Measurements from ENCODE around the gene RBM20.
"Not testable (repeated sequence)": the region's sequence is repeated elsewhere in the genome, so short reads cannot be mapped to it uniquely, and the experiment has no call there.

RBM20 gene

DNA sequence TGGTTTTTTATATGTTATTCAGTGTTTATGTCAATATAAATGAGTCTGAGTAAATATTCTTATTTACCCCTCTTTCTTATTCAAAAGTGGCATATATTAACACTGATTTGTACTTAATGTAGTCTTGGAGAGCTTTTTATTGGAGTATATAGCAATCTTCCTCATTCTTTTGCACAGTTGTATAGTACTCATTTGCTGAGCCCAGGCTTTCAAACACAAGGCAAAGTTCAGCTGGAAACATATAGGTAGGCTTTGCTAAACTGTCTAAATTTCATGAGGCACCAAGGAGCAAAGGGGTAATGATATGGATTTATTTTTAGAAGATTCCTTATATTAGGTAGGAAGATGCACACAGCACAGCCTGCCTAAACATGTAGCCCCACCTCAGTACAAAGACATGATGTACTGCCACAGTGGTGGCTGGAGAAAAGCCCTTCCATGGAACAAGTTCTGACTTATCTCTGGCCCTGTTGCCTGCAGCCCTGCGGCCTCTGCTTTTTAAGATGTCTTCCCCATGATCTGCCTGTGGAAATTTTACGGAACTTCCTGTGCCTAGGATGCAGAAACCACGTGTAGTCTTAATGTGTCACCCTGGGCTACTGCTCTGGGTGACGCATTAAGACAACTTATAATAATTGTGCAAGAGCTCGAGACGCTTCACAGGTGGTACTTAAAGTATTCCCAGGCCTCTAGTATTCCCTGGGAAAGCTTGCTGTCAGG lies 218.0 kb downstream of the RBM20 start:
- Histone ChIP-seq H3K27ac (ENCODE audit: low read length) (no peak overlapping the region), H3K9ac (ENCODE audit: low read length) (no peak overlapping the region), H3K27me3 (ENCODE audit: control insufficient read depth, insufficient read depth, low read length) (no peaks in the 10 kb centered on the region), H3K4me3 (ENCODE audit: low read length) (no peak overlapping the region), H3K36me3 (ENCODE audit: control insufficient read depth, low read depth, low read length) (no peaks in the 10 kb centered on the region), H3K4me1 (ENCODE audit: control insufficient read depth, low read depth, low read length) (no peaks in the 10 kb centered on the region), H3K9me3 (ENCODE audit: control insufficient read depth, low read depth, low read length) (no peaks in the 10 kb centered on the region)

DNA sequence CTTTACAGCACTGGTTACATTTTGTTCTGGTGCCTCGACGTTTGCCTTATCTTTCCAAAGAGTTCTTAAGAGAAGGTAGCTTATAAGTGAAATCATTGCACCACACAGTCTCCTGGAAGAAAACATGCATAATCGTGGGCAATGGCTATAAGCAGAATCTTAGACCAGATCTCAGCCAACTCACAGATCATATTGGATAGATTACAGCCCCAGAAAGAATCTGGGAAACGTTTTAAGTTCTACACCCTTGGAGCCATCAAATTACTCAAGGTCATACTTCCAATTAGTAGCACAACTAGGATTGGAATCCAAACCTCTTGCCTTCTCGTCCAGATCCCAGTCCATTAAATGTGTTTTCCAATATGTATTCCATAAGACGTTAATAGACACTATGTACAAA lies 218.8 kb downstream of the RBM20 start:
- Histone ChIP-seq H3K4me3 (ENCODE audit: low read length) (no peak overlapping the region), H3K9ac (ENCODE audit: low read length) (no peak overlapping the region), H3K36me3 (ENCODE audit: control insufficient read depth, low read depth, low read length) (no peaks in the 10 kb centered on the region), H3K27me3 (ENCODE audit: control insufficient read depth, insufficient read depth, low read length) (no peaks in the 10 kb centered on the region), H3K9me3 (ENCODE audit: control insufficient read depth, low read depth, low read length) (no peaks in the 10 kb centered on the region), H3K27ac (ENCODE audit: low read length) (no peak overlapping the region), H3K4me1 (ENCODE audit: control insufficient read depth, low read depth, low read length) (no peaks in the 10 kb centered on the region)

DNA sequence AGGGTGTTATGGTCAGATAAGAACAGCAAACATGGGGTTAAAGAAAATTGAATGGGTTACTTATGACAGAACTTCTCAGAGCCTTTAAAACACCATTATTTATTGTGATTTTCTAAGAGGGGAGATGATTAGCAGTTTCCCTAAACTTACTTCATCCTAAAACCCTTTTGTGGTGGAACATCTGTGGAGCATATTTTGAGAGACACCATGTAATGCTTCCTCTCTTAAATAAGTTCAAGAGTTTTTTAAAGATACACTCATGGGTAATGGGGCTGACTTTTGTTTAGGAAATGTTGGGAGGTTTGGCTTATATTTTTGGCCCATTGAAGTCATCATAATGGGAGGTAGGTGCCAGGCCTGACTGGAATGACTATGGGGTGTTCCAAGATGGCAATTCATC lies 219.2 kb downstream of the RBM20 start:
- no peak overlapping the region for H3K9ac ChIP-seq (ENCODE audit: low read length)
- H3K4me3 ChIP-seq (ENCODE audit: low read length) = no peak overlapping the region
- no peaks in the 10 kb centered on the region for H3K36me3 ChIP-seq (ENCODE audit: control insufficient read depth, low read depth, low read length)
- H3K9me3 ChIP-seq (ENCODE audit: control insufficient read depth, low read depth, low read length) = no peaks in the 10 kb centered on the region
- H3K27ac ChIP-seq (ENCODE audit: low read length) = no peak overlapping the region
- H3K4me1 ChIP-seq (ENCODE audit: control insufficient read depth, low read depth, low read length) = no peaks in the 10 kb centered on the region
- H3K27me3 ChIP-seq (ENCODE audit: control insufficient read depth, insufficient read depth, low read length) = no peaks in the 10 kb centered on the region

DNA sequence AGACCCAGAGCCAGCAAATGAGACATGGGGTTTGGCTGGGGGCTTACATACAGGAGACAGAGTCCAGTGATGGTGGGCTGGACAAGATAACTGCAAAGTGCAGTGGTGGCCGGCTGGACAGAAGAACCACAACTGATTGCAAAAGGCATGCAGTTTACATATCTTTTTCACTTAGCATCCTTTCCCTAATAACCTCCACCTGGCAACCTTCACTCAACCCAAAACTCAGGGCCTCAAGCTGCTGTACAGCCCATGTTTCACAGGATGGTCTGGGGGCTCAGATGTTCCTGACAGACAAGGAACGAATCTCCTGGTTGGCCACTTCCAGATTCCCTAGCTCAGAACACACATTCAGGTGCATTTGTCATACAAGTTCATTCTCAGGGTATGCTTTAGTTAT lies 219.8 kb downstream of the RBM20 start:
- Histone ChIP-seq H3K36me3 (ENCODE audit: control insufficient read depth, low read depth, low read length) (no peaks in the 10 kb centered on the region), H3K4me1 (ENCODE audit: control insufficient read depth, low read depth, low read length) (no peaks in the 10 kb centered on the region), H3K27me3 (ENCODE audit: control insufficient read depth, insufficient read depth, low read length) (no peaks in the 10 kb centered on the region), H3K9ac (ENCODE audit: low read length) (no peak overlapping the region), H3K4me3 (ENCODE audit: low read length) (no peak overlapping the region), H3K27ac (ENCODE audit: low read length) (no peak overlapping the region), H3K9me3 (ENCODE audit: control insufficient read depth, low read depth, low read length) (no peaks in the 10 kb centered on the region)

DNA sequence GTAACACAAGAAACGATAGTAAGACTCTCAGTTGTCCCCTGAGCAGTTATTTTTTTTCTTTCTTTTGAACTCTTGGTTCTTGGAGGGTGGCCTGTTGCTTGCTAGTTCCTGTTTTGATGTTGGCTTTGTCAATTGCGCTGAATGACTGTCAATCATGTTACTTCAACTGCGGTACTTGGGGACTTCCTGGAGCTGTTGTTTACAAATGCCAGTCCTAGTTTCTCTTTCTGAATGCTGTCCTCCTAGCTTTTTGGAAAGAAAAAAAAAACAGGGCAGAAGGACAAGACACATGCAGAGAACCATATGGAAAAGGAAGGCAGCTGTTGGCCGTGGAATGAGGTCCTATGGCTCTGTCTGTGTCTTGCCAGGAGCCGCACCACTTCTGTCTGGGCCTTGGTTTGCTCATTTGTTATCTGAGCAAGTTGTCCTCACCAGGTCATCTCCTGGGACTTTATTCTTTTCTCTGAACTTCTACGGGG lies 220.6 kb downstream of the RBM20 start:
- no peaks in the 10 kb centered on the region for H3K4me1 ChIP-seq (ENCODE audit: control insufficient read depth, low read depth, low read length)
- no peak overlapping the region for H3K27ac ChIP-seq (ENCODE audit: low read length)
- H3K27me3 ChIP-seq (ENCODE audit: control insufficient read depth, insufficient read depth, low read length) = no peaks in the 10 kb centered on the region
- H3K9ac ChIP-seq (ENCODE audit: low read length) = no peak overlapping the region
- no peak overlapping the region for H3K4me3 ChIP-seq (ENCODE audit: low read length)
- H3K36me3 ChIP-seq (ENCODE audit: control insufficient read depth, low read depth, low read length) = no peaks in the 10 kb centered on the region
- no peaks in the 10 kb centered on the region for H3K9me3 ChIP-seq (ENCODE audit: control insufficient read depth, low read depth, low read length)

DNA sequence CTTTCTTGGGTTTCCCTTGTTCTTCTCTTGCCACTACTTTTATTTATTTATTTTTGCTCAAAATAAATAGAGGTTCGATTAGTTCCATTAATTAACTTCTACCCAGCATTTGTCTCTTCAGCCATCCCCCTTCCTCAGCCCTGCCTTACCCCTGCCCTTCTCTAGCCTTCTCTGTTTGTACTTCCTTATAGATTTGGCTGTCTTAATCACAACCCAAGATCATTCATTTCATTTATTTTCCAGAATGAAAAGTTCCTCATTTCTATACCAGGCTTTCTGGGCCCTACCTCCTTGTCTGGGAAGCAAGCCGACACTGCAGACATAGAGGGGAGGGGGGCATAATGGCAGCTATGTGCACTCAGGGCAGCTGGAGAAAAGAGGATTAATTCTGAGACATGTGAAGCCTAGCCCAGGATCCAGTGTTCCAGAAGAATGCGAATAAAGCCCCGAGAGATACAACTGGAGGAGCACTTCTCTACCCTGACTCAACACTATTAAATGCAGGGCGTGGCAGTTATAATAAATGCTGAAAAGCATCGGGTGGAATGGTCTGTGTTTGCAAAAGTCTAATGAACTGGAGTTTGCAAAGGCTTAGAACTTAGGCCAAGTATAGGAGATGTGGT lies 221.2 kb downstream of the RBM20 start:
- no peaks in the 10 kb centered on the region for H3K36me3 ChIP-seq (ENCODE audit: control insufficient read depth, low read depth, low read length)
- H3K9me3 ChIP-seq (ENCODE audit: control insufficient read depth, low read depth, low read length) = no peaks in the 10 kb centered on the region
- H3K27ac ChIP-seq (ENCODE audit: low read length) = no peak overlapping the region
- no peaks in the 10 kb centered on the region for H3K27me3 ChIP-seq (ENCODE audit: control insufficient read depth, insufficient read depth, low read length)
- no peaks in the 10 kb centered on the region for H3K4me1 ChIP-seq (ENCODE audit: control insufficient read depth, low read depth, low read length)
- no peak overlapping the region for H3K4me3 ChIP-seq (ENCODE audit: low read length)
- H3K9ac ChIP-seq (ENCODE audit: low read length) = no peak overlapping the region

DNA sequence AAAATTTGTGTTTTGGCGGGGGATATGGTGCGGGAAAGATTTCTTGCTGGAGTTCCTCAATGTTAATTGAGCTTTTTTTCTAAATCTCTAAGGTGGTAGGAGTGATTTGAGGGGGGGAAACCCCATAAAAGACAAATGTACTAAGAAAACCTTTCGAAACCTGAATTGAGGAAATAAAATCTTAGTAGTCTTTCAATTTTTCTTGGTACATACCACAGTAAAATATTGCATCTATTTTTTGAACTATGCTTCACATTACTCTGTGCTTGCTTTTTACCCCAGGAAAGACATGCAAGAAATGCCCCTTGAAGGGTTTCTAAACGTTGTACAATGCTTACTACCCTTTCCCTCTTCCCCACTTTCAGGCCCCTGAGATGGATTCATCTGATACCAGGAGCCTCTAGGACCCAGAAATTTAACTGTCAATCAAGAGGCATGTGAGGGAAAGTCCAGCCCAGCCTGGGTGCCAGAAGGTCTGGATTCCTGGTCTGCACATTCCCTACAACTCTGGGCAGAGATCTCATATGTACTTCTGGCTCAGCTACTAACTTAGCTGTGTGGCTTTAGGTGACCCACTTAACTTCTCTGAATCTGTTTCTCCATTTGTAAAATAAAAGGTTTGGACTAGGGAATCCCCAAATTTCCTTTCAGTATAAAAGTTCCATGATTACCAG lies 221.8 kb downstream of the RBM20 start:
- H3K36me3 ChIP-seq (ENCODE audit: control insufficient read depth, low read depth, low read length) = no peaks in the 10 kb centered on the region
- no peaks in the 10 kb centered on the region for H3K9me3 ChIP-seq (ENCODE audit: control insufficient read depth, low read depth, low read length)
- no peaks in the 10 kb centered on the region for H3K27me3 ChIP-seq (ENCODE audit: control insufficient read depth, insufficient read depth, low read length)
- no peak overlapping the region for H3K27ac ChIP-seq (ENCODE audit: low read length)
- no peak overlapping the region for H3K9ac ChIP-seq (ENCODE audit: low read length)
- peaks cover 3% of the 10 kb centered on the region for H3K4me1 ChIP-seq (ENCODE audit: control insufficient read depth, low read depth, low read length)
- H3K4me3 ChIP-seq (ENCODE audit: low read length) = no peak overlapping the region

DNA sequence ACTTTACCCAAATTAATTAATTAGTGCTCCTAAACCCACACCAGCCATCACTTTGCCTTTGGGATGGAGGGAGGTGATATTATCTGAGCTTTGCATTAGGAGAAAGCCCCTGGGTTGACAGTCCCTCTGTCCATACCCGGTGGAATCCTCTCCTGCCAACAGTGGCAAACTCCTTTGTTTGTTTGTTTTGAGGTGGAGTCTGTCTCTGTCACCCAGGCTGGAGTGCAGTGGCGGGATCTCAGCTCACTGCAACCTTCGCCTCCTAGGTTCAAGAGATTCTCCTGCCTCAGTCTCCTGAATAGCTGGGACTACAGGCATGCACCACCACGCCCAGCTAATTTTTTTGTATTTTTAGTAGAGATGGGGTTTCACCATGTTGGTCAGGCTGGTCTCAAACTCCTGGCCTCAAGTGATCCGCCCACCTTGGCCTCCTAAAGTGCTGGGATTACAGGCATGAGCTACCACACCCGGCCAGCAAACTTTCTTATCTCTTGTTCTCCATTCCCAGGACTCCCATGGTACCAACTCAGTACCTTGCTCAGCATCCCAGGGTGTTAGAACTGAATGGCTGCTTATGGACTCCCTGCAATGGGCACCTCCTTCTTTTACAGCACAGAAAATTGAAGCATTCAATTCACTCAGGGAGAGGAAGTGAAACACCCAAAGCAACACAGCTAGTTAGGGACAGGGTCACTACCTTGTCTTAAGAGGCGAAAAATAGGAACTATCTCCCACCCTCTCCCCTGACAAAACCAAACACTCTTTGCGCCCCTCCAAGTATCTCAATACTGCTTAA lies 223.1 kb downstream of the RBM20 start:
- H3K36me3 ChIP-seq (ENCODE audit: control insufficient read depth, low read depth, low read length); H3K9me3 ChIP-seq (ENCODE audit: control insufficient read depth, low read depth, low read length); H3K27me3 ChIP-seq (ENCODE audit: control insufficient read depth, insufficient read depth, low read length); H3K4me3 ChIP-seq (ENCODE audit: low read length); H3K27ac ChIP-seq (ENCODE audit: low read length); H3K4me1 ChIP-seq (ENCODE audit: control insufficient read depth, low read depth, low read length); H3K9ac ChIP-seq (ENCODE audit: low read length): not testable (repeated sequence)

DNA sequence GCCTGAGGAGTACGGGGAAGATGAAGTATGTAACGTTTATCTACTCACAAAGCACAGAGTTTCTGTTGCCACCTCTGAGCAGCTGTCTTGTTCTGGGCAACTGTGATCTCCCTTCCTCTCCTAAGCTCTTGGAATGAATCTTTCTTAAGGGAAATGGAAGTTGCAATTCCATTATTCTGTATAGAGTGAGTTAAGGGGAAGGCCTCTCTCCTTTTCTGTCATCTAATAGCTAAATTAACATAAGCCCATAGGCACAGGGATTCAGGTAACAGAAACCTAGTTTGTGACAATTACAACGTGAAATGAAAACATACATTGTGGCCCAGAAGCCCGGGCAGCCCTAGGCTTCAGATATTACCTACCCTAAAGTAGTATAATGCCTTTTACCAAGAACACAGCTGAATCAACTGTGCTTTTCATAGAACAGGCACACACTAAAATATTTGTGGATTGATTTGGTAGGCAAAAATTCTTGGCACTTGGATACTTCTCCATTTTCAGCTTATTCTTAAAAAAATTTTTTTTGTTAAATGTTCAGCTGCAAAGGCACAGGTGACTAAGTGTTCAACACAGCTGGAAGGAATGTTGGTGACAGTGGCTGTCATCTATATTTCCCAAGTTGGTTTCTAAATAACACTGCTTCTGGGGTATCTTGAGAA lies 223.8 kb downstream of the RBM20 start:
- Histone ChIP-seq H3K9ac (ENCODE audit: low read length) (no peak overlapping the region), H3K27ac (ENCODE audit: low read length) (no peak overlapping the region), H3K36me3 (ENCODE audit: control insufficient read depth, low read depth, low read length) (no peaks in the 10 kb centered on the region), H3K9me3 (ENCODE audit: control insufficient read depth, low read depth, low read length) (no peaks in the 10 kb centered on the region), H3K4me3 (ENCODE audit: low read length) (no peak overlapping the region), H3K4me1 (ENCODE audit: control insufficient read depth, low read depth, low read length) (peaks cover 8% of the 10 kb centered on the region), H3K27me3 (ENCODE audit: control insufficient read depth, insufficient read depth, low read length) (no peaks in the 10 kb centered on the region)

DNA sequence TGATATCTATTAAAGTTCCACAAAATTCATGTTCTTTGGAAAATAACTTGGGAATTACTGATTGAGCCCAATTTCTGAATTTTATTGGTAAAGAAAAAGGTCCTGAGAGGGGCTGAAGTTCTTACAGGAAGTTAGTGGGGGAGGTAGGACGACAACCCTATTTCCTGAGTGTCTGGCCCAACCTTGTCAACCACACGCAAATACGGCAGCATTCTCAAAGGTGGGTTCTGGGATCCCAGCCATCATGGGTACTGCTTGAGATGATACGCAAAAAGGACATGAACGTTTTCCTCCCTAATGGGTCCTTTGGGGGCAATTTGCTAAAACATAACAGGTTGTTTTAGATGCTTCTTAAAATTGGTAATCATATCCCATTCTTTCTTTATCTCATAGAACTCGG lies 224.8 kb downstream of the RBM20 start:
- no peaks in the 10 kb centered on the region for H3K9me3 ChIP-seq (ENCODE audit: control insufficient read depth, low read depth, low read length)
- no peak overlapping the region for H3K9ac ChIP-seq (ENCODE audit: low read length)
- H3K4me3 ChIP-seq (ENCODE audit: low read length) = no peak overlapping the region
- H3K27me3 ChIP-seq (ENCODE audit: control insufficient read depth, insufficient read depth, low read length) = no peaks in the 10 kb centered on the region
- H3K4me1 ChIP-seq (ENCODE audit: control insufficient read depth, low read depth, low read length) = peaks cover 16% of the 10 kb centered on the region
- no peaks in the 10 kb centered on the region for H3K36me3 ChIP-seq (ENCODE audit: control insufficient read depth, low read depth, low read length)
- no peak overlapping the region for H3K27ac ChIP-seq (ENCODE audit: low read length)

DNA sequence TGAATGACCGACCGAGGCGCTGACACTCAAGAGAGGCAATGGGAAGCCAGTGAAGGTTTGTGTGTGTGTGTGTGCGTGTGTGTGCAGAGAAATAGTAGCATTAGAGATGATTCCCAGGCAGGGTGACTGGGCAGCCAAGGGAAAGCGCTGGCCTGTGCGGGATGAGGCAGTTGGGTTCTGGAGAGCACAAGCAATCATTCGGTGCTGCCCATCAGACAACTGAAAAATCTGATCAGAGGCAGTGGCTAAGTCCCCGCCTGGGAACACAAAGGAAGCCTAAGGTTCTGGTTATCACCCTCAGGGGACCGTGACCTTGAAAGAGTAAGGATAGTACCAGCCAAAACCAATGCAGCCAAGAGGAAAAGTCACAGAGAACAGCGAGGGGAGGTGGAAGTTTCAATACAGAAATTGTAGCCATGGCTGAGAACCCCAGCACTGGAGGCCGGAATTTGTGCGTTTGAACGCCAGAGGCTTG lies 226.7 kb downstream of the RBM20 start:
- peak overlapping the region; percentile 77 for H3K27ac ChIP-seq (ENCODE audit: low read length)
- peak overlapping the region; percentile 65 for H3K4me3 ChIP-seq (ENCODE audit: low read length)
- H3K9ac ChIP-seq (ENCODE audit: low read length) = peak overlapping the region; percentile 69
- no peaks in the 10 kb centered on the region for H3K9me3 ChIP-seq (ENCODE audit: control insufficient read depth, low read depth, low read length)
- no peaks in the 10 kb centered on the region for H3K27me3 ChIP-seq (ENCODE audit: control insufficient read depth, insufficient read depth, low read length)
- H3K36me3 ChIP-seq (ENCODE audit: control insufficient read depth, low read depth, low read length) = no peaks in the 10 kb centered on the region
- peaks cover 16% of the 10 kb centered on the region for H3K4me1 ChIP-seq (ENCODE audit: control insufficient read depth, low read depth, low read length)

Data from iPS-18a (cell line).